Stimulated activated CD8-positive, alpha-beta memory T cell treated with anti-CD3 and anti-CD28 coated beads, Interleukin-4, amount 100 ng/mL, for 24 hours (primary cell): ENCODE data around the gene PRR30.
A peak's percentile ranks its signal among the peaks of the same experiment; 100 is the strongest.

Experiments
- DNase-seq: peaks from one replicate; pipeline ENCODE4 v3.0.0-alpha.2; 2020; ENCODE audit warnings: low read depth

Gene PRR30

GRCh38 chr2:27154488-27154887 is 15.3 kb upstream of the PRR30 start:
- no peak for DNase-seq

GRCh38 chr2:27152796-27153464 is 13.7 kb upstream of the PRR30 start:
- DNase-seq = no peak

GRCh38 chr2:27152102-27152795 is 13.0 kb upstream of the PRR30 start:
- DNase-seq = no peak

GRCh38 chr2:27150639-27151230 is 11.5 kb upstream of the PRR30 start:
- DNase-seq = no peak

- no peak for DNase-seq
Observed at GRCh38 chr2:27149570-27150405, 10.6 kb upstream of the PRR30 start.

GRCh38 chr2:27148801-27149439 is 9.7 kb upstream of the PRR30 start, which contains the start of gene TCF23:
TSS of gene TCF23 (plus strand) at chr2:27149004. CDS start at chr2:27149134, 130 bp downstream.
- no peak for DNase-seq

- no peak for DNase-seq
Observed at GRCh38 chr2:27147935-27148334, 8.7 kb upstream of the PRR30 start.

- DNase-seq = no peak
Observed at GRCh38 chr2:27145682-27146081, 6.5 kb upstream of the PRR30 start.

- DNase-seq = no peak
Observed at GRCh38 chr2:27143285-27143684, 4.1 kb upstream of the PRR30 start.

GRCh38 chr2:27138111-27138510 is 1.1 kb downstream of the PRR30 start:
- no peak for DNase-seq

- DNase-seq = no peak
Observed at GRCh38 chr2:27137322-27137935, 1.8 kb downstream of the PRR30 start.

GRCh38 chr2:27136751-27137150 is 2.5 kb downstream of the PRR30 start:
- DNase-seq = no peak

GRCh38 chr2:27135478-27135955 is 3.7 kb downstream of the PRR30 start:
- no peak for DNase-seq

GRCh38 chr2:27134781-27135477 is 4.3 kb downstream of the PRR30 start:
- DNase-seq = no peak

- DNase-seq = peak; percentile 98
Observed at GRCh38 chr2:27133905-27134780, 5.1 kb downstream of the PRR30 start, which contains the start of gene PREB. TSS of gene PREB (minus strand) at chr2:27134636. CDS start at chr2:27134421, 215 bp downstream.

GRCh38 chr2:27133195-27133875 is 5.9 kb downstream of the PRR30 start:
- no peak for DNase-seq

GRCh38 chr2:27131429-27131828 is 7.8 kb downstream of the PRR30 start:
- DNase-seq = no peak

GRCh38 chr2:27130396-27130795 is 8.8 kb downstream of the PRR30 start:
- no peak for DNase-seq
